Measurements from ENCODE around the gene GSTT4.
"Not testable (repeated sequence)": the region's sequence is repeated elsewhere in the genome, so short reads cannot be mapped to it uniquely, and the experiment has no call there.

Gene GSTT4

GRCh38 chr22:23984430-23984829 is 20.8 kb downstream of the GSTT4 start:
- no peak for DNase-seq

- DNase-seq: not testable (repeated sequence)
These were observed 24.7 kb downstream of the GSTT4 start for GRCh38 chr22:23980567-23980966.

DNA sequence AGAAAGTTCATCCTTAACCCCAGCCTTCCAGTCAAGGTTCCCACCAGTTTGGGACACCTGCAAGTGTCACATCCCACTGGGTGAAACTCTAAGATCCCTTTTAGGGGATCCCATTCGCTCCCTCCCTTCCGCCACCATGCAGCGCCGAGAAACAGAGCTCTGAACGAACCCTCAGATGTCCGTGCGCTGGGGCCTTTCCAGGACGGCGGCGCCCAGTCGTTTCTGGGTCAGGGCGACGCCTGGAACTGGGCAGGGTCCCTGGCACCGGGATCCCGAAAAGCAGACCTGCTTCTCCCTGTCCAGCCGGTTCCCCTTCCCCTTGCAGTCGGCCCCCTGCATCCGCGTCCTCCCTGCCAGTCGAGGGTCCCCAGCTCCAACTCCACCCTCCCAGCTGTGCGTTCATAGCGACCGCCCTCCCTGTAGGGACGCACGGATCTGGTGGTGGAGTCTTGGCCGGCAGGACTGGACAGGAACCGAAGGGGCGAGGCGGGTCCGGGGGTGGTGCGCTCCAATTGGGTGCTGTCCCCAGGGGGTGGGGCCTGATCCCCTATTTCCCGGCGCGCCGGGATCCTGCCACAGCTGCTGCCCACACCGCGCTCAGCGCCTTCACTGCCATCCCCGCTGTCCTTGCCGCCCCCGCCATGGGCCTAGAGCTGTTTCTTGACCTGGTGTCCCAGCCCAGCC is 25.6 kb downstream of the GSTT4 start, which contains the start of gene GSTT2:
Gene GSTT2 (plus strand): TSS at position 578 of the 684 bp plus-strand sequence.
- not testable (repeated sequence) for DNase-seq

DNA sequence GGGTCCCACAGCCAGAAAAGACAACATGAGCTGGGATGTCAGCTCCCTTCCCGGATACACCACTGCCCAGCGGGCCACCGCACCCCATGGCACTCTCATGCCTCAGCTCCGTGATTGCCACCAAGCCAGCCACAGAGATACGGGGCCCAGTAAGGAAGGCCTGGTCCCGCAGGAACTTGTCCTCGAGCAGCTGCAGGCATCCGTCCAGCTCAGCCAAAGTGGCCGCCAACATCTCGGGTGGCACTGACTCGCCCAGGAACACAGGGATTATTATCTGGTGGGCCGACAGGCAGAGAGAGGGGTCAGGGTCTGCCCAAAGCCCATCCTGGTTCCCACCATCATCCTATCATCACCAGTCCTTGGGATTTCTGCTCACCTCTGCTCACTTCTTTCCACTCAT is 27.9 kb downstream of the GSTT4 start:
- DNase-seq: not testable (repeated sequence)

DNA sequence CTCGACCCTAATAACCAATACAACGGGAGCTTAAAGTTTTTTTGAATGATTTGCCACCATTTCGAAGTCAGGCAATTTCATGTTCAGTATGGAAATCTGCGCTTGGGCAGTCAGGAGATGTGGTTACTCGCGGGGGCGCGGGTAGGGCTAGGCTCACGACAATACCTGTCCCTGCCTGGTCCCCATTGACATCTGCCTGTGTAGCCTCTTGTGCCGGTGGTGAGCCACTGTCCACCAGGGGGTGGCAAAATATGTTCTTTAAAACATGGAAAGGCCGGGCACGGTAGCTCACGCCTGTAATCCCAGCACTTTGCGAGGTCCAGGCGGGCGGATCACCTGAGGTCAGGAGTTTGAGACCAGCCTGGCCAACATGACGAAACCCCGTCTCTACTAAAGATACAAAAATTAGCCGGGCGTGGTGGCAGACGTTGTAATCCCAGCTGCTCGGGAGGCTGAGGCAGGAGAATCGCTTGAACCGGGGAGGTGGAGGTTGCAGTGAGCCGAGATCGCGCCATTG is 30.4 kb downstream of the GSTT4 start:
- not testable (repeated sequence) for DNase-seq

- DNase-seq: not testable (repeated sequence)
These were observed 30.9 kb downstream of the GSTT4 start, which contains the start of gene DDT for GRCh38 chr22:23974345-23974744. Gene DDT, minus strand, starts transcription at chr22:23974441. Its CDS starts 27 bp downstream, at chr22:23974414.

DNA sequence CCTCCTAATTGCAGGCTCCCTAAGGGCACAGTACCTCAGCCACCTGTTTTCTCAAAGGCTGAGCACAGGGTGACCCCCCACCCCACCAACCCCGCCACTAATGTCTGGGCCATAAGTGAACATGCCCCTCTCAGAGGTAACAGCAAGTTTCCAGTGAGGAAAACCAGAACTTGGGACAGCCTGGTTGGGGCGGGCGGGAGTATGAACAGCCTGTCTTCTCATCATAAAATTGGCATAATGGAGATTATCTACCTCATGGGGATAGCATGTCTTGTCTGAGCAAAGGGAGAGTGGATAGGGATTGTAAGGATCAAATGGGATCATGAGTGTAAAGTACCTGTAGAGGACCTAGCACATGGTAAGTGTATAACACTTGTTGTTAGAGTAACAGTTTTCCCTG is 33.3 kb downstream of the GSTT4 start:
- not testable (repeated sequence) for DNase-seq

DNA sequence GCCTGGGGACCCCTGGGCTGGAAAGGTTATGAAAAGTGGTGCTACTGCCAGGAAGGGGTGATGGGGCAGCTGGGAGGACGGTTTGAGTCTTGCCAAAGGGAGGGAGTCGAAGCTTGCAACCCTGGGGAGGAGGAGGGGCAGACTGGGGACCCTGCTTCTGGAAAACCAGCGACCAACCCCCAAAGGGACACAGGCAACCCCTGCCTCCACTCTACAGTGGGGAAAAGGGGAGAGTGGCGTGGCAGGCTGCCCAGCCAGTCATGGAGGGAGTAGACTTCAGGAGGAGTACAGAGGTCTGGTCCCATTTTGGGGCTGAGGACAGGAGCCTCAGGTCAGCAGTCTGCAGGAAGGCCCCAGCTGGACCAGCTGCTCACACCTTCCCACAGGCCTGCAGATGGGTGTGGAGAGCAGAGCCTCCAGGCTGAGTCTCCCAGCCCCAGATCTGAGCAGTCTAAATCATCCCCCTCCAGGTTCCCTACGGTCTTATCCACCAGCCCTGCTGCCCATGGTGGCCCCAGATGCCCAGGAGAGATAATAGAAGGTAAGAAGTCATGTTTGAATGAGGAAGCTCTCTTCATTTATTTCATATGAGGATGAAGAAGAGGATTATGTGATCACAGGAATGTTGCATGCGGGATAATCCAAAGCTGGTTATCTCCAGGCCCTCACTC is 34.3 kb downstream of the GSTT4 start:
- no peak for DNase-seq

DNA sequence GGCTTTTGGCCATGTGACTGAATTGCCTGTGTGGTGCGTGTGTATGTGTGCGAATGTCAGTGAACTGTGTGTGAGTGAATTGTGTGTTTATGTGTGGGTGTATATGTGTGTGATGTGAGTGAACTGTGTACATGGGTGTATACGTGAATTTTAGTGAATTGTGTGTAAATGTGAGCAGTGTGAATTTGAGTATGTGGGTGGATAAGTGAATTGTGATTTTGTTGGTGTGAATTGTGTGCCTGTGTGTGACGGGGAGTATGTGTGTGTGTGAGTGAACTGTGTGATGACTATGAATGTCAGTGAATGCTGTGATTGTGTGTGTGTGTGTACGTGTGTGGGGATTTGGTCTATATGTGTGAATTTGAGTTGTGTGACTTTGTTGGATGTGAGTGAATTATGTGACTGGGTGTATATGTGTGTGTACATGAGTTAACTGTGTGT is 35.0 kb downstream of the GSTT4 start:
- DNase-seq: no peak

DNA sequence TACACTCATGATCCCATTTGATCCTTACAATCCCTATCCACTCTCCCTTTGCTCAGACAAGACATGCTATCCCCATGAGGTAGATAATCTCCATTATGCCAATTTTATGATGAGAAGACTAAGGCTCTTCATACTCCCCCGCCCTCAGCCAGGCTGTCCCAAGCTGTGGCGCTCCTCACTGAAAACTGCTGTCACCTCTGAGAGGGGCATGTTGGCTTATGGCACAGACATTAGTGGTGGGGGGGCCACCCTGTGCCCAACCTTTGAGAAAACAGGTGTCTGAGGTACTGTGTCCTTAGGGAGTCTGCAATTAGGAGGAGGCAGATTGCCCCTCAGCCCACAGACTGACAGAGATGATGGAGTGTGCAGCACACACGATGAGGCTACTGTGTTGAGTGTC is 36.2 kb downstream of the GSTT4 start:
- DNase-seq: no peak

DNA sequence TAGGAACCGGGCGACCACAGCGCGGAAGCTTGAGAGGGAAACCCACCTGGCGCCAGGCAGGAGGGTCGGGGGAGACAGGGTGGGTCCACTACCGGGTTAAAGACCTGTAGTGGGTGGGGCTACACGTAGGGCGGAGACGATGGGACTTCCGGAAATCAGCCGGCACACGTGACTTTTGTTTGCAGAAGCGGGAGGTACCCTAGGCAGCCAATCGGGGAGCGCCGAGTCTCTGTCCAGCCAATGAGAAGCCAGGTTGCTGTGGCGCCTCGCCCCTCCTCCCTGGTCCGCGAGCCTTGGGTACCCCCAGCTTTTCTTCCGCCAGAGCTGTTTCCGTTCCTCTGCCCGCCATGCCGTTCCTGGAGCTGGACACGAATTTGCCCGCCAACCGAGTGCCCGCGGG is 38.7 kb downstream of the GSTT4 start, which contains the start of gene DDTL:
Gene DDTL (plus strand): TSS at position 321 of the 400 bp plus-strand sequence. CDS start 27 bp downstream, at position 348.
- not testable (repeated sequence) for DNase-seq

DNA sequence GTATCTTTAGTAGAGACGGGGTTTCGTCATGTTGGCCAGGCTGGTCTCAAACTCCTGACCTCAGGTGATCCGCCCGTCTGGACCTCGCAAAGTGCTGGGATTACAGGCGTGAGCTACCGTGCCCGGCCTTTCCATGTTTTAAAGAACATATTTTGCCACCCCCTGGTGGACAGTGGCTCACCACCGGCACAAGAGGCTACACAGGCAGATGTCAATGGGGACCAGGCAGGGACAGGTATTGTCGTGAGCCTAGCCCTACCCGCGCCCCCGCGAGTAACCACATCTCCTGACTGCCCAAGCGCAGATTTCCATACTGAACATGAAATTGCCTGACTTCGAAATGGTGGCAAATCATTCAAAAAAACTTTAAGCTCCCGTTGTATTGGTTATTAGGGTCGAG is 39.2 kb downstream of the GSTT4 start:
- not testable (repeated sequence) for DNase-seq

GRCh38 chr22:23961084-23961771 is 44.0 kb downstream of the GSTT4 start, which contains the start of gene GSTT2B:
Gene GSTT2B, minus strand, starts transcription at chr22:23961195. Its CDS starts 64 bp downstream, at chr22:23961131.
- not testable (repeated sequence) for DNase-seq

DNA sequence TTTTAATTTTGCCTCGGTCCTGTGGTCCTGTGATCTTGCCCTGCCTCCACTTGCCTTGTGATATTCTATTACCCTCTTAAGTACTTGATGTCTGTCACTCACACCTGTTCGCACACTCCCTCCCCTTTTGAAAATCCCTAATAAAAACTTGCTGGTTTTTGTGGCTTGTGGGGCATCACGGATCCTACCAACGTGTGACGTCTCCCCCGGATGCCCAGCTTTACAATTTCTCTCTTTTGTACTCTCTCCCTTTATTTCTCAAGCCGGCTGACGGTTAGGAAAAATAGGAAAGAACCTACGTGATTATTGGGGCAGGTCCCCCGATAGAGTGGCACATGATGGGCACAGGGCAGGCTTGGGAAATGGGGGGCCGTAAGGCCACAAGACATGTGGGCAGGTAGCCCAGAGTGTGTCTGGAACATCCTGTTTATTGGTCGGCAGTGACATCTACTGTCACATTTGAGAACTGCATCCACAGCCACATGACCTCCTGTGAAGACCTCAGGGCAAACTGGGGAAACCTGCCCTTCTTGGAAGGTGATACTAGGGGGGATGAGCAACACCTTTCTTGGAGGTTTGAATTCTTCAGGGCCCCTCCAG is 48.9 kb downstream of the GSTT4 start:
- peak; percentile 74 for DNase-seq

GRCh38 chr22:23955886-23956285 is 49.4 kb downstream of the GSTT4 start:
- not testable (repeated sequence) for DNase-seq

- not testable (repeated sequence) for DNase-seq
These were observed 50.3 kb downstream of the GSTT4 start for GRCh38 chr22:23954991-23955305.

DNA sequence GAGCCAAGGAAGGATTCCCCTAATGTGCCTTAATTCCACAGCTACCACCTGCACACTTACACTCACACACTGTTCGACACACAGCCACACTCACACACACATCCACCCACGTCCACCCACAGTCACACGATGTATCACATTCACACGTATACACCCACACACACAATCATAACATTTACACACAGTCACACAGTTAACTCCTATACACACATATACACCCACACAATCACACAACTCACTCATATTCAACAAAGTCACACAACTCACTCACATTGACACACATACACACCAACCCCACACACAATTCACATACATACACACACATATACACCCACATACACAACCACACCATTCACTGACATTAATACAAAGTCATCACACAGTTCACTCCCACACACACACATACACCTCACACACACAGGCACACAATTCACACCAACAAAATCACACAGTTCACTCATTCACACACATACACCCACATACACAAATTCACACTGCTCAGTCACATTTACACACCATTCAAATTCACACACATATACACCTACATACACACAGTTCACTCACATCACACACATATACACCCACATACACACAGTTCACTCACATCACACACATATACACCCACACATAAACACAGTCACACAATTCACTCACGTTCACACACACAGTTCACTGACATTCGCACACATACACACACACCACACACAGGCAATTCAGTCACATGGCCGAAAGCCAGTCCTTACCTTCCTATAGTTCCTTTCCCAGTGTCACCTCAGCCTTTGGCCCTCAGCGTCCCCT is 50.9 kb downstream of the GSTT4 start:
- DNase-seq: not testable (repeated sequence)

GRCh38 chr22:23953485-23953884 is 51.8 kb downstream of the GSTT4 start:
- not testable (repeated sequence) for DNase-seq

- DNase-seq: not testable (repeated sequence)
These were observed 52.4 kb downstream of the GSTT4 start for GRCh38 chr22:23952794-23953405.

DNA sequence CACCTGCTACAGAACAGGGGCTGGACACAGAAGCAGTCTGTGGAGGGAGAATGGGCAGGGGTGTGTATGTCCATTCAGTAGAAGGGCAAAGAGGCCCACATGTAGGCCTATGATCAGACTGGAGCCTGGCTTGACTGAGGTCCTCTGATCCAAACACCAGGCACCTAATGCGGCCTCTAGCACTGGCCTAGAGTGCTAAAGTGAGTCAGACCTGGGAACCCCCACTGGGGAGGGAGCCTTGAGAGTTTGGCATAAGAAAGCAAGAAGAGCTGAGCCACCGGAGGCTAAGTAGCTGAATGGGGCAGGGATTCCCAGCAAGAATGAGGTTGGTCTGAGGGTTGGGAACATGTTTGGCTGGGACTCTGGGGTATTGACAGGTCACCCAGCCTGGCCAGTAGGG is 53.9 kb downstream of the GSTT4 start:
- not testable (repeated sequence) for DNase-seq

GRCh38 chr22:23949764-23950163 is 55.5 kb downstream of the GSTT4 start:
- not testable (repeated sequence) for DNase-seq

Data from stimulated activated CD4-positive, alpha-beta T cell treated with anti-CD3 and anti-CD28 coated beads, Interleukin-4, amount 100 ng/mL, for 1 hour (primary cell).